GM19023 (cell line): ENCODE data around the gene PTPRD.
"Not testable (repeated sequence)": the region's sequence is repeated elsewhere in the genome, so short reads cannot be mapped to it uniquely, and the experiment has no call there.

Experiments used
- ATAC-seq: cut with Tn5 transposase; IDR thresholded peaks from one replicate; pipeline ENCODE4 v1.9.1; 2021; ENCODE audit warnings: mild to moderate bottlenecking, moderate library complexity; ENCODE audit not compliant: unreplicated experiment

The PTPRD gene

GRCh38 chr9:8717146-8717545, 1895.7 kb downstream of the PTPRD start:
- ATAC-seq, result no peak

GRCh38 chr9:8715788-8716187, 1897.0 kb downstream of the PTPRD start:
- no peak for ATAC-seq

GRCh38 chr9:8713811-8714165, 1899.0 kb downstream of the PTPRD start:
- no peak for ATAC-seq

GRCh38 chr9:8713149-8713810, 1899.5 kb downstream of the PTPRD start:
- no peak for ATAC-seq

- no peak for ATAC-seq
These were observed 1903.1 kb downstream of the PTPRD start for GRCh38 chr9:8709731-8710130.

- no peak for ATAC-seq
These were observed 1904.1 kb downstream of the PTPRD start for GRCh38 chr9:8708728-8709127.

- no peak for ATAC-seq
These were observed 1905.8 kb downstream of the PTPRD start for GRCh38 chr9:8706998-8707397.

- ATAC-seq, result no peak
These were observed 1906.3 kb downstream of the PTPRD start for GRCh38 chr9:8706531-8706930.

GRCh38 chr9:8705861-8706260, 1906.9 kb downstream of the PTPRD start:
- ATAC-seq, result no peak

GRCh38 chr9:8703904-8704303, 1908.9 kb downstream of the PTPRD start:
- no peak for ATAC-seq

GRCh38 chr9:8701904-8702303, 1910.9 kb downstream of the PTPRD start:
- ATAC-seq, result no peak

GRCh38 chr9:8697565-8697964, 1915.2 kb downstream of the PTPRD start:
- not testable (repeated sequence) for ATAC-seq

- no peak for ATAC-seq
These were observed 1916.3 kb downstream of the PTPRD start for GRCh38 chr9:8696516-8696915.

- no peak for ATAC-seq
These were observed 1917.7 kb downstream of the PTPRD start for GRCh38 chr9:8694983-8695588.

GRCh38 chr9:8693464-8693863, 1919.3 kb downstream of the PTPRD start:
- no peak for ATAC-seq

GRCh38 chr9:8686516-8686915, 1926.3 kb downstream of the PTPRD start:
- no peak for ATAC-seq

- ATAC-seq, result no peak
These were observed 1927.0 kb downstream of the PTPRD start for GRCh38 chr9:8685825-8686224.

- no peak for ATAC-seq
These were observed 1927.7 kb downstream of the PTPRD start for GRCh38 chr9:8684978-8685708.

- ATAC-seq, result no peak
These were observed 1929.3 kb downstream of the PTPRD start for GRCh38 chr9:8683496-8683895.

GRCh38 chr9:8680658-8681057, 1932.1 kb downstream of the PTPRD start:
- ATAC-seq, result no peak

- no peak for ATAC-seq
These were observed 1932.6 kb downstream of the PTPRD start for GRCh38 chr9:8680157-8680556.

- no peak for ATAC-seq
These were observed 1933.4 kb downstream of the PTPRD start for GRCh38 chr9:8679371-8679822.
